Renal cortical epithelial cell (primary cell): ENCODE results near the gene POLR2L. TPM values are rescaled to one million over a fixed set of nuclear protein-coding genes. Genes with fewer than 3 reads are reported as not detected.

ENCODE experiments used
- DNase-seq: peaks from one replicate; pipeline ENCODE4 v3.0.0-alpha.2; 2011; ENCODE audit warnings: low read depth
- total RNA-seq: library from RNA; depleted of rRNA; stranded (reverse); fragments of >200 nt; gene quantifications from 2 replicates; pipeline ENCODE4 v1.2.3, GENCODE V29; 2014

The POLR2L gene
- total RNA-seq, 1 donor from 2014 or later, result 64.1 TPM

GRCh38 chr11:811446-812245, 30.7 kb downstream of the POLR2L start:
- no peak for DNase-seq

DNA sequence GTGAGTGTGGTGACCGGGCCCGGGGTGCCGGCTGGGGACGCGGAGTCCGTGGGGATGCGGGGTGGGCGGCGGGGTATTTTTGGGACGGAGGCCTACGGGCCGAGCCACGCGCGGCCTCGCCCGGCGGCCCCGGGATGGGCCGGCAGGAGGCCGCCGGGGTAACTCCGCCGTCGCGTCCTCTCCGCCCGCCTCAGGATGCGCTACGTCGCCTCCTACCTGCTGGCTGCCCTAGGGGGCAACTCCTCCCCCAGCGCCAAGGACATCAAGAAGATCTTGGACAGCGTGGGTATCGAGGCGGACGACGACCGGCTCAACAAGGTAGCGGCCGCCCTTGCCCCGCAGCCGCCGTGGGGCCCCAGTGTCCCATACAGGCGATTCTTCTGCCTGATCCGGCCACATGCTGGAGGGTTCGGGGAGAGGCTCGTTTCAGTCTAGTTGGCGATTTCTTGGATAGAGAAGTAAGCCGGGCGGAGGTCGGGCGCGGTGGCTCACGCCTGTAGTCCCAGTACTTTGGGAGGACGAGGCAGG, 32.2 kb downstream of the POLR2L start:
- DNase-seq, result no peak

DNA sequence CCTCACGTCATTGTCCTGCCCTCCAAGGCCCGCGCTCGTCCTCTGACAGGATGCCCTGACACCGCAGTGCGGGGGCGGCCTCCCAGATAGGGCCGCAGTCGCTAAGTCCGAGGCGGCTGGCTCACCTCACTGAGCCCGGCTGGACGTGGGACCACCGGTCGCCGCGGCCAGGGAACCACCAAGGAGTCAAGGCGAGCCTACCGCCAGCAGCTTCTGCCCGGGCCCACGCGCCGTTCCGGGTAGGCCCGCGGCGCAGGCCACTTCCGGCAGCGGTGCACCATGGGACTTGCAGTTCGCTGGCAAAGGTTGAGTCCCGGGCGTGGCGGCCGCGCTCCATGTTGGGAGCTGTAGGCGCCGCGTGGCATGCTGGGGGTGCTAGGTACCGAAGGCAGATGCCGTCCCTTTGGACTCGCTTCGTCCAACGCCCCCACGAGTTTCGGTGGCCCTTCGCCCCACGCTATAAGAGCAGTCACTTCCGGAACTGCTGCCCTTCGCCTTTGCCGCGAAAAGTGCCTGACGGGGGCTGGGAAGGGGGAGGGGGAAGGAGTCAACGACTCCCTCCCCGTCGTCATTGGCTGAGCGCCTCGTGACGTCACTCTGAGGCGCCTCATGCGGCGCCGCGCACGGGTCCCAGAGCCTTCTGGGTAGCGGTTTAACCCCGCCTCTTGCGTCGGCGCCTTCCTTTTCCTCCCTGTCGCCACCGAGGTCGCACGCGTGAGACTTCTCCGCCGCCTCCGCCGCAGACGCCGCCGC, 32.9 kb downstream of the POLR2L start, which contains the start of gene RPLP2:
Gene RPLP2 (plus strand): TSS at position 681 of the 753 bp plus-strand sequence. CDS start 268 bp downstream, outside the sequence.
- DNase-seq, result peak; percentile 85

GRCh38 chr11:808427-809286, 33.7 kb downstream of the POLR2L start:
- DNase-seq, result peak; percentile 52

DNA sequence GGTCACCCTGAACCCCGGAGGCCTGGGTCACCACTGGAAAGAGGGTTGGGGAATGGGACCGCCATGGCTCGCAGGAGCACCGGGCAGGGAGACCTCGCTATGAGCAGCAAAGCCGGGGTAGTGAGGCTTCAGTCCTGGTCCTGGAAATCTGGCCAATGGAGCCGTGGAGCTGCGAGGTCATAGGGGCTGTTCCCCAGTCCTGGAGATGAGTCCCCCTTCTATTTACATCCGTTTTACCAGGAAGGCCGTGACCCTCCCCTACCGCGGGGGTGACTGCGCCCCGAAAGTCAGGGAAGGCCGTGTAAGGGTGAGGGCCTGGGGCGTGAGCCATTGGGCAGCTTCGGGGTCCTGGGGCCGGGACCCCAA, 37.7 kb downstream of the POLR2L start:
- DNase-seq, result no peak

DNA sequence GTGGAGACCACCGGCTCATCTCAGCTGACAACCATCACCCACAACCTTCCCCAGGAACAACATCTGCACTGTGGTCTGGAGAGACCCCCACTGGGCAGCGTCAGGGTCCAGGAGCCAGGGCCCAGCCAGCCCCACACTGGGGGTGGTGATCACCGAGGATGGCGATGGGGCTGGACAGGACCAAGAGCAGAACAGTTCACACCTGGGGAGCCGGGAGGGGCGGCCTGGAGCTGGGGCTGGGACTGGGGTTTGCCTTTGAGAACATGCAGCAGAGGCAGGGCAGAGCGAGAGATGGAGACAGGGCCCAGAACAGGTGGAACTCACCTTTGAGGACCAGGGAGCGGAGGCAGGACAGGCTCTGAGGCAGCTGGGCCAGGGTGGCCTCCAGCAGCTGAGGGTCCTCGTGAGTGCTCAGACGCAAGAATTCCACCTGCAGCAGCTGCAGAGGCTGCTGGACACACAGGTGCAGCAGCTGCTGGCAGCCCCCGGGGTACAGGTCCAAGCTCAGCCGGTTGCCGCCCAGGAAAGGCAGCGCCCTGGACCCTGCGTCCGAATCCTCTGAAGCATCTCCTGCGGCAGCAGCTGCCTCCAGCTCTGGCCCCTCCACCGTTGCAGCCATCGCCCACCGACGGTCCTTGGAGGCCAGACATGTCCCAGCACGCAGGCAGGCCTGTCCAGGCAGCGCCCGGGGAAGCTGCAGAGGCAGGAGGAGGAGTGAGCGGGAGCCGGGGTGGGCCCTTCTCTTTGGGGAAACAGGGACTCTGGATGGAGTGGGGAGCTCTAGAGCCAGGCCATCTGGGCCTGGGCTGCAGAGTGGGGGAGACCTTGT, 38.3 kb downstream of the POLR2L start:
- no peak for DNase-seq

DNA sequence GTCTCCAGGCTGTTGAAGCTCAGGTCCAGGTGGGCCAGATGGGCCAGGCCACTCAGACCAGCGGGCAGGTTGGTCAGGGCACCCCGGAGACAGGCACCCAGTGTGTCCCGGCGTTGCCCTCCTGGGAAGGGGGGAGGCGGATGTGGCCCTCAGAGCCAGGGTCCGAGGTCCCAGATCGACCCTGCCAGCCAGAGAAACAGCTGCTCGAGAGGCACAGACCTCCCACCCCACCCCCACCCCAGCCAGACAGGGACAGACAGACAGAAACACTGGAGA, 38.9 kb downstream of the POLR2L start:
- DNase-seq, result no peak

GRCh38 chr11:802693-803466, 39.4 kb downstream of the POLR2L start:
- DNase-seq, result no peak

- no peak for DNase-seq
Measured at GRCh38 chr11:802018-802617, 40.2 kb downstream of the POLR2L start.

GRCh38 chr11:801097-801780, 41.1 kb downstream of the POLR2L start:
- no peak for DNase-seq

- DNase-seq, result no peak
Measured at GRCh38 chr11:800473-800872, 41.9 kb downstream of the POLR2L start.

DNA sequence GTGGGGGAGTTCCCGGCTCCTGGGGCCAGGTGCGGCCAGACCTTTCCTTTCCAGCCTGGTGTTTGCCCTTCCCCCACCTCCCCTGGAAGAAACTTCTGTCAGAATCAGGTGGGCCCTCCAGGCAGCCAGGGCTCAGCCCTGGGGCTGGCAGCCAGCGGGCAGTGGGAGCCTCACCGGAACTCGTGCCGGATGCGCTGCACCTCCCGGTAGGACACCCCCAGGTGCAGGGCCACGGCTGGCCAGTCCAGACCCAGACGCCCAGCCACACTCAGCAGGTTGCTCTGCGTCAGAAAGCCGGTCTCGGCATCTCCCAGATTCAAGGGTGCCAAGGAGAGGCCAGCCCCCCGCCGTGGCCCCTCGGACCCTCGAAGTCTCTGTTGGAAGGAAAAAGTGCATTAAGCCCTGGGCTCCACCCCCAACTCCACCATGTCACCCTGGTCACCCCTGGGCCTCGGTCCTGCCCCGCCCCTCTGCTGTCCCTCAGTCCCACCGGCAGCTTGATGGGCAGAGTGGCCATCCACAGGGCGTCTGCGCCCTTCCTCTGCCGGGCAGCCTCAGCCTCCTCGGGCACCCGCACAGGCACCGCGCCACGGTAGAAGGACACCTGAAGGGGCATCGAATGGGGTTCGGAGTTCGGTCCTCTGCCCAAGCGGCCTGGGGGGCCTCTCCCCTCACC, 42.5 kb downstream of the POLR2L start:
- DNase-seq, result no peak

DNA sequence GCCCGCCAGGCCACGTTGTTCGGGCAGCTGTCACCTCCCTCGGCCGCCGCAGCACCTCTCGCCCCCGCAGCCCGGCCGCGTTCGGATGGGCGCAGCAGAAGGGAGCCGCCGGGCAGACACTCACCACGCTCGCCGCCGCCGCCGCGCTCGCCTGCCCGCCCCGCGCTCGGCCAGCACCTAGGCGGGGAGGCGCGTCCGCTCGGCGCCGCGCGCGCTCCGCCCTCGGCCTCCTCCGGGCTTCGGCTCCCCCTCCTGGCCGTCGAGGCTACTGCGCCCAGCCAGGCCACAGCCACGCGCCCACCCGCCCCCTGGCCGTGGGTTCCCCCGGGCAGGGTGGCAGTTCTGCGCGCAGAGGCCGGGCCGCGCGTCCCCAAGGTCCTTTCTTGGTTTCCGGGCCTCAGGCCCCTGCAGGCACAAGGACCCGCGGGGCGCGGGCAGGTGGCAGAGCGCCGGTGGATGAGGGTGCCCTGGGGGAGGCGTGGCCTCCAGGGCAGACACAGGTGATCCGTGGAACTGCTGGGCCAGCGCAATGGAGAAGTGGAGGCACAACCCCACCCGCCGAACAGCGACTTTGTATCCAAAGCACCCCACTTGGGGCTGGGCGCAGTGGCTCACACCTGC, 44.1 kb downstream of the POLR2L start, which contains the start of gene SLC25A22:
Gene SLC25A22 (minus strand): TSS at position 189 of the 621 bp plus-strand sequence. CDS start 3,275 bp downstream, outside the sequence.
- DNase-seq, result peak; percentile 19

- DNase-seq, result peak; percentile 42
Measured at GRCh38 chr11:797296-798092, 44.8 kb downstream of the POLR2L start.

- DNase-seq, result no peak
Measured at GRCh38 chr11:796565-797295, 45.6 kb downstream of the POLR2L start.
